ENCODE data around the gene DIAPH2. TPM values are rescaled to one million over a fixed set of nuclear protein-coding genes. Genes with fewer than 3 reads are reported as not detected.

DIAPH2 gene
- total and polyA plus RNA-seq, 10 donors = 2.5 to 32.1 (median 17.7) TPM

GRCh38 chrX:97389761-97390192 lies 705.1 kb downstream of the DIAPH2 start:
- TF ChIP-seq CTCF (IDR thresholded peaks at IDR 0.05 in 8 of 11, conservative IDR thresholded peaks at IDR 0.05 in 3 of 11) (no peak), POLR2A (IDR thresholded peaks at IDR 0.05) (no peak), POLR2AphosphoS5 (IDR thresholded peaks at IDR 0.05) (no peak)
- Histone ChIP-seq H3K9me3 (no peaks in the 10 kb centered on the region), H3K4me1 (no peaks in the 10 kb centered on the region), H3K36me3 (no peaks in the 10 kb centered on the region), H3K27me3 (replicated peaks in 1 of 7) (no peaks in the 10 kb centered on the region), H3K27ac (no peak overlapping the region), H3K4me3 (no peak overlapping the region)
- intact Hi-C loops (cut with DNase I; ENCODE audit: low total_unique reads) = no loop called here
- DNase-seq = no peak
- 71 to 88% (median 79%) methylated on average over 3 of the region's 3 CpGs for WGBS, 5 donors

GRCh38 chrX:97397371-97397770 lies 712.7 kb downstream of the DIAPH2 start:
- Histone ChIP-seq H3K4me3 (no peak overlapping the region), H3K27me3 (replicated peaks in 1 of 7) (no peaks in the 10 kb centered on the region), H3K4me1 (no peaks in the 10 kb centered on the region), H3K9me3 (no peaks in the 10 kb centered on the region), H3K36me3 (no peaks in the 10 kb centered on the region), H3K27ac (no peak overlapping the region)
- DNase-seq = no peak
- TF ChIP-seq POLR2AphosphoS5 (IDR thresholded peaks at IDR 0.05) (no peak), CTCF (IDR thresholded peaks at IDR 0.05 in 8 of 11, conservative IDR thresholded peaks at IDR 0.05 in 3 of 11) (no peak), POLR2A (IDR thresholded peaks at IDR 0.05) (no peak)
- 62 to 81% (median 71%) methylated on average over 3 of the region's 3 CpGs for WGBS, 5 donors
- intact Hi-C loops (cut with DNase I; ENCODE audit: low total_unique reads) = no loop called here

- no peaks in the 10 kb centered on the region for H3K9me3 ChIP-seq
- no peak overlapping the region for H3K27ac ChIP-seq
- no peak for TF ChIP-seq POLR2AphosphoS5 (IDR thresholded peaks at IDR 0.05)
- no peak for TF ChIP-seq POLR2A (IDR thresholded peaks at IDR 0.05)
- TF ChIP-seq CTCF (IDR thresholded peaks at IDR 0.05 in 8 of 11, conservative IDR thresholded peaks at IDR 0.05 in 3 of 11) = no peak
- H3K4me1 ChIP-seq = no peaks in the 10 kb centered on the region
- no peaks in the 10 kb centered on the region for H3K36me3 ChIP-seq
- DNase-seq = no peak
- intact Hi-C loops (cut with DNase I; ENCODE audit: low total_unique reads) = no loop called here
- no peak overlapping the region for H3K4me3 ChIP-seq
- no peaks in the 10 kb centered on the region for H3K27me3 ChIP-seq (replicated peaks in 1 of 7)
- 51 to 68% (median 55%) methylated on average over 3 of the region's 3 CpGs for WGBS, 5 donors
Measured at GRCh38 chrX:97398030-97398551, 713.4 kb downstream of the DIAPH2 start.

GRCh38 chrX:97399400-97399799 lies 714.8 kb downstream of the DIAPH2 start:
- 20 to 56% (median 30%) methylated on average over 2 of the region's 2 CpGs for WGBS, 5 donors
- intact Hi-C loops (cut with DNase I; ENCODE audit: low total_unique reads) = no loop called here
- DNase-seq = no peak

More at GRCh38 chrX:97399400-97399799, 714.8 kb downstream of the DIAPH2 start:
- Histone ChIP-seq H3K27ac (no peak overlapping the region), H3K9me3 (no peaks in the 10 kb centered on the region), H3K4me3 (no peak overlapping the region), H3K4me1 (no peaks in the 10 kb centered on the region), H3K27me3 (replicated peaks in 1 of 7) (no peaks in the 10 kb centered on the region), H3K36me3 (no peaks in the 10 kb centered on the region)
- no peak for TF ChIP-seq CTCF (IDR thresholded peaks at IDR 0.05 in 8 of 11, conservative IDR thresholded peaks at IDR 0.05 in 3 of 11)
- TF ChIP-seq POLR2A (IDR thresholded peaks at IDR 0.05) = no peak
- no peak for TF ChIP-seq POLR2AphosphoS5 (IDR thresholded peaks at IDR 0.05)

Measured in spleen (tissue), 11 donors.